GM20000 (cell line): ENCODE measurements around the gene LRRIQ4.

Source experiments
- DNase-seq: peaks from one replicate; pipeline ENCODE4 v3.0.0; 2012; ENCODE audit warnings: low spot score
- CTCF ChIP-seq: IDR thresholded peaks from 2 replicates; pipeline ENCODE4 v1.5.1; 2012; ENCODE audit warnings: mild to moderate bottlenecking, control low read depth; ENCODE audit errors: extremely low read depth, missing control alignments

The LRRIQ4 gene

GRCh38 chr3:169772897-169773816, 39.5 kb upstream of the LRRIQ4 start, which contains the start of gene MYNN:
Gene MYNN (plus strand): TSS chr3:169773396. CDS start chr3:169774296, 900 bp downstream.
- TF ChIP-seq CTCF = no peak
- DNase-seq = peak; percentile 81

- no peak for DNase-seq
- TF ChIP-seq CTCF = no peak
These were observed 38.5 kb upstream of the LRRIQ4 start for GRCh38 chr3:169774186-169774585.

- DNase-seq = no peak
- TF ChIP-seq CTCF = no peak
These were observed 34.8 kb upstream of the LRRIQ4 start for GRCh38 chr3:169777822-169778221.

DNA sequence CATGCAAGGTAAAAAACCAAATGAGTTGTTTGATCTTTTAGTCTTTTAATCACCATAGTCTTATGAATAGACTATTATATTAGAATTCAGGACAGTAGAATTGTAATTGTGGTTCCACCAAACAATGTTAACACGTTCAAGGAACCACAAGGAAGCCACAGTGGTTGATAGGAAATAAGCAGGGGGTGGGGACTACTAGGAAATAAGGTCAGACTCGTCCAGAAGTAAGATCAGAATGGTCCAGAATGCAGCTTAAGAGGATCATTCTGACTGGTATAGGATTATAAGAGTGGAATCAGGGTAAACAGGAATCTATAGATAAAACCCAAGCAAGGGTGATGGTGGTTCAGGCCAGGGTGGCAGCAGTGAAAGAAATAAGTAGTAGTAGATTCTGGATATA, 31.9 kb upstream of the LRRIQ4 start:
- TF ChIP-seq CTCF = no peak
- DNase-seq = no peak

DNA sequence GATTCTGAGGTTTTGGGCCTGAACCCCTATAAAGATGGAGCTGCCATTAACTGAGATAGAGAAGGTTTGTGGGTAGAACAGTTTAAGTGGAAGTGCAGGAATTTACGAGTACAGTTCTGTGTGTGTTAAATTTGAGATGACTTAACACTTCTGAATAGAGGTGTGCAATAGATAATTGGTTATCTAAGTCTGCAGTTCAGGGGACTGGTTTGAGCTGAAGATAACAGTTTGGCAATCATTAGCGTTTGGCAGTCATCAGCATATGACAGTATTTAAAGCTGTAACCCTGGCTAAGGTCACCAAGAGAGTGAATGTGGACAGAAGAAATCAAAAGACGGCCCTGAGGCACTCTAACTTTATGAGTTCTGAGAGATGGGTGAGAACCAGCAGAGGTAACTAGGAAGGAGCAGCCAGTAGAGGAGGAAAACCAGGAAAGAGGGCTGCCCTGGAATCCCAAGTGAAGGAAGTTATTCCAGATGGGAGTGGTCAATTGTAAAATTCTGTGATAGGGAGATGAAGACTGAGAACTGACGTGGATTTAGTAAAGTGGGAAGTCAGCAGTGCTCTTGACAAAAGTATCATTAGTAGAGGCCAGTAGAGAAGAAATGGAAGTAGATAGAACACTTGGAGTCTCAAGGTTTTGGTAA, 31.3 kb upstream of the LRRIQ4 start:
- no peak for DNase-seq
- no peak for TF ChIP-seq CTCF

DNA sequence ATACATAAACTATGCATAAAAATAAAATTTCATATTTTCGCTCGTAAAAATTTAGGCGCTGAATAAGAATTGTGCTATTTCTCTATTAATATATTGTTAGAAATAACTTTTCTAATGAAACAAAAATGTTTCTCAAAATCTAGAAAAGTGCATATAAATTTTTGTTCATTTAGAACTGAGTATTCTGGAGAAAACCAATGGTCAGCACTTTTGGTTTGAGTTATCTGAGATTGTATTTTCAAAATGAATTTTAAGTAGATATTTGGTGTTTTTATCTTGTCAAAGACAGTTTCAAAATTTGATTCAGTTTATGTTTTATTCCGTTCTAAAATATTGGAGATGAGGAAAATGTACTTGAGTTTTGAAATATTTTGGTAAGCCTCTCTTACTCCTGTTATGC, 25.6 kb upstream of the LRRIQ4 start:
- no peak for DNase-seq

More for the DNA sequence above, 25.6 kb upstream of the LRRIQ4 start:
- no peak for TF ChIP-seq CTCF
